Endothelial cell of umbilical vein (primary cell): Measurements from ENCODE around the gene SEZ6L. TPM values are rescaled to one million over a fixed set of nuclear protein-coding genes. Genes with fewer than 3 reads are reported as not detected.

ENCODE experiments used
- BruUV-seq: library from RNA; stranded (reverse); fragments of 400-500 nt; replicated peaks from 2 replicates; lab custom pipeline; 2021; lab: Mats Ljungman, UMichigan
- CTCF ChIA-PET: fragments of 300-600, 350-600 bp; sonication (Branson Sonifier 250); formaldehyde crosslinking; loops from one replicate; lab custom pipeline; 2021; ENCODE audit warnings: antibody characterized with exemption, inconsistent platforms; lab: Charles Lee
- POLR2A ChIA-PET: fragments of 300-600, 350-600 bp; sonication (Branson Sonifier 250); formaldehyde crosslinking; loops from one replicate; lab custom pipeline; 2021; ENCODE audit warnings: antibody characterized with exemption, inconsistent platforms; lab: Charles Lee
- DNase-seq: peaks from one replicate; pipeline ENCODE4 v3.0.0-alpha.2; 2011; ENCODE audit warnings: low read depth, low spot score
- FAIRE-seq: peaks from 2 replicates; lab custom pipeline; 2011; peaks lifted over from hg19 to GRCh38; lab: Jason Lieb, UNC
- H2AFZ ChIP-seq: 2 replicates; pipeline ENCODE4 v1.6.0; 2012; ENCODE audit warnings: low read depth, low read length, control low read depth, inconsistent platforms
- H3K27ac ChIP-seq: 2 replicates; pipeline ENCODE4 v1.5.1; 2011; ENCODE audit warnings: low read depth, mild to moderate bottlenecking, control low read depth, low read length, moderate library complexity; ENCODE audit not compliant: insufficient read depth
- H3K27me3 ChIP-seq, 2 experiments: 2 replicates each; pipeline versions ENCODE4 v1.6.0 to v1.6.1; 2011; ENCODE audit warnings: low read length in 2 of 2, mixed read lengths in 1 of 2; ENCODE audit not compliant: control insufficient read depth in 2 of 2, insufficient read depth in 2 of 2
- H3K36me3 ChIP-seq, 2 experiments: 2 replicates in 1 of 2; 3 replicates in 1 of 2; pipeline ENCODE4 v1.5.1; 2011; ENCODE audit warnings: low read length in 2 of 2, mild to moderate bottlenecking in 1 of 2, moderate library complexity in 1 of 2; ENCODE audit not compliant: control insufficient read depth in 2 of 2, insufficient read depth in 2 of 2; ENCODE audit errors: extremely low read depth in 1 of 2
- H3K4me1 ChIP-seq: 3 replicates; pipeline ENCODE4 v1.5.1; 2011; ENCODE audit warnings: mild to moderate bottlenecking, low read length; ENCODE audit not compliant: control insufficient read depth, insufficient read depth; ENCODE audit errors: extremely low read depth
- H3K4me2 ChIP-seq: 2 replicates; pipeline ENCODE4 v1.6.1; 2011; ENCODE audit warnings: low read length, control low read depth, mixed read lengths; ENCODE audit not compliant: insufficient read depth
- H3K4me3 ChIP-seq, 3 experiments: fragments of 200-600 bp in 1 of 3; sonication (generic), shearing (Covaris generic) in 1 of 3; replicated peaks in 1 of 3; 2 replicates each; pipeline ENCODE4 v1.5.1; 2011 to 2016; ENCODE audit warnings: control low read depth in 3 of 3, low read length in 3 of 3, mild to moderate bottlenecking in 2 of 3, inconsistent platforms in 1 of 3, low read depth in 1 of 3, moderate library complexity in 1 of 3; ENCODE audit not compliant: insufficient read depth in 1 of 3
- H3K79me2 ChIP-seq: 2 replicates; pipeline ENCODE4 v1.6.0; 2012; ENCODE audit warnings: low read length, inconsistent platforms; ENCODE audit not compliant: control insufficient read depth, insufficient read depth
- H3K9ac ChIP-seq: replicated peaks from 2 replicates; pipeline ENCODE3; 2011; ENCODE audit warnings: low read length, control low read depth; ENCODE audit not compliant: insufficient read depth; ENCODE audit errors: extremely low read depth
- H3K9me1 ChIP-seq: replicated peaks from 3 replicates; pipeline ENCODE4 v1.6.0; 2011; ENCODE audit warnings: mild to moderate bottlenecking, low read length; ENCODE audit not compliant: control insufficient read depth, insufficient read depth; ENCODE audit errors: extremely low read depth
- H3K9me3 ChIP-seq: replicated peaks from 2 replicates; pipeline ENCODE4 v1.5.1; 2012; ENCODE audit warnings: low read length, inconsistent platforms; ENCODE audit not compliant: control insufficient read depth, insufficient read depth
- H4K20me1 ChIP-seq: replicated peaks from 2 replicates; pipeline ENCODE3; 2011; ENCODE audit warnings: mild to moderate bottlenecking, low read length; ENCODE audit not compliant: control insufficient read depth, insufficient read depth; ENCODE audit errors: extremely low read depth
- CTCF ChIP-seq, 2 donors: IDR thresholded peaks; 1 replicate in 1 of 2; 2 replicates in 1 of 2; pipeline ENCODE4 v1.5.1; 2011; ENCODE audit warnings: low read length in 2 of 2, mild to moderate bottlenecking in 2 of 2, moderate library complexity in 2 of 2, control low read depth in 1 of 2, inconsistent platforms in 1 of 2, low read depth in 1 of 2; ENCODE audit not compliant: insufficient read depth in 1 of 2; ENCODE audit errors: extremely low read depth in 1 of 2
- GATA2 ChIP-seq: IDR thresholded peaks from 2 replicates; pipeline ENCODE4 v1.7.0; 2011; ENCODE audit warnings: low read depth, mild to moderate bottlenecking, moderate library complexity, mixed read lengths, low read length; ENCODE audit not compliant: insufficient read length, insufficient read depth
- JUN ChIP-seq: IDR thresholded peaks from 2 replicates; pipeline ENCODE4 v1.6.1; 2011; ENCODE audit warnings: borderline replicate concordance, low read depth; ENCODE audit not compliant: insufficient read length, insufficient read depth
- MAX ChIP-seq: IDR thresholded peaks from 2 replicates; pipeline ENCODE4 v1.6.1; 2011; ENCODE audit not compliant: insufficient read depth, insufficient read length
- MYC ChIP-seq: IDR thresholded peaks from one replicate; pipeline ENCODE4 v1.6.1; 2011; ENCODE audit warnings: mild to moderate bottlenecking, low read depth, low read length
- POLR2AphosphoS5 ChIP-seq: IDR thresholded peaks from 2 replicates; pipeline ENCODE4 v1.6.1; 2012; ENCODE audit warnings: low read depth, mild to moderate bottlenecking, control low read depth, low read length, moderate library complexity; ENCODE audit not compliant: insufficient read depth
- dilution Hi-C: fragments of 300-500 bp; cut with MboI; formaldehyde crosslinking; loops from one replicate; pipeline ENCODE4 v1.15.0; 2019; ENCODE audit warnings: low sequenced_read_pairs; ENCODE audit not compliant: extremely low pct_ligation_motif_present
- intact Hi-C: fragments of 100-400 bp; cut with micrococcal nuclease; formaldehyde crosslinking; loops from one replicate; pipeline ENCODE4 v1.10.0; 2022
- polyA plus RNA-seq, 4 experiments: library from polyadenylated mRNA; depleted of rRNA in 3 of 4; stranded (reverse) in 3 of 4; unstranded in 1 of 4; fragments of >200 nt; gene quantifications; 2 replicates each; pipeline versions ENCODE4 v1.2.1 to v1.2.3, GENCODE V29; 2011 to 2012; ENCODE audit warnings: missing spikeins in 1 of 4
- total RNA-seq: library from RNA; stranded (reverse); gene quantifications from 2 replicates; pipeline ENCODE4 v1.2.3, GENCODE V29; 2021

The SEZ6L gene
- total and polyA plus RNA-seq, 2 donors (not counting 3 experiments of a cell fraction or from before 2014, with no cell fraction given) = not detected

DNA sequence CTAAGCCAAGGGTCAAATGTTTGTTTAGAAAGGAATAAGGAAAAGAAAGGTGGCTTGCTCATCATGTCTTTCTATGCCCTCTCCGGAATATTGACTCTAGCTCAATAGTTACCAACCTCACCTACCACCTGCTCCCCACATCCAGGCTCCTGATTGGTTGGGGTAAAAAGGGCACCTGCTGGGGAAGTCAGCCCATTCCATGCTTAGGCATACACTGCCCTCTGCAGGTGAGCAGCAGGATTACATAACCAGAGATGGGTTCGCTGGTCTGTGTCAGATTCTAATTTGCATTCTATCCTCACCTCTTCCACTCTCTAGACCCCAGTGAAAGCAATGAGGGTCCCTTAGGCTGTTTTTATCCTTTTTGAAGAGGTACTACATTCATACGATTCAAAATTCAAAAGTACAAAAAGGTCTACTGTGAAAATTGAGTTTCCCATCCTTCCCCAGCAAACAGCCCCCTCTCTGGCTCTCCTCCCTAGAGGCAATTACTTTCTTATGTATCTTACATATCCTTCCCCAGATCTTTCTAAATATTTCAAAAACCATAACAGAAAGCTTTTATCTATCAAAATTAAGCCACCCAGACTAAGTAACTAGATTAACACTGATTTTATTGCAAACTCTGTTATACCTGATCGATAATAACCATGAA, 161.8 kb downstream of the SEZ6L start:
- peak; percentile 37 for DNase-seq
- CTCF ChIA-PET = interaction anchor here (0.7 to 1.7 kb wide), 10 partner anchors 10 to 1113 kb away, joined by 3 to 10 read pairs (median 3); no protein-coding TSS in a partner anchor
- Histone ChIP-seq H3K4me3 (no peak overlapping the region), H4K20me1 (no peaks in the 10 kb centered on the region), H2AFZ (no peak overlapping the region), H3K36me3 (no peaks in the 10 kb centered on the region), H3K79me2 (no peaks in the 10 kb centered on the region), H3K27me3 (peaks cover 0 to 2% of the 10 kb centered on the region in 2 experiments), H3K9me3 (no peaks in the 10 kb centered on the region), H3K9ac (no peak overlapping the region), H3K4me2 (no peak overlapping the region), H3K4me1 (no peaks in the 10 kb centered on the region), H3K9me1 (no peaks in the 10 kb centered on the region), H3K27ac (no peak overlapping the region)
- intact Hi-C loops (loop anchor here (1.0 to 5.0 kb wide), 3 partner anchors 557 to 1094 kb away; no protein-coding TSS in a partner anchor), dilution Hi-C loops (no loop called here)
- TF ChIP-seq MYC (no peak), CTCF (IDR thresholded peaks at IDR 0.05; ENCODE audit: extremely low read depth in 1 of 2, insufficient read depth in 1 of 2, low read depth in 1 of 2, low read length in 2 of 2) (peak; percentile 82 to 84), POLR2AphosphoS5 (no peak), MAX (no peak), GATA2 (no peak), JUN (no peak)
- peak; percentile 55 for FAIRE-seq
- no TSS peak for BruUV-seq
- POLR2A ChIA-PET = no interaction called here
